ENCODE data around the gene CSNK1G2. TPM values are rescaled to one million over a fixed set of nuclear protein-coding genes. Genes with fewer than 3 reads are reported as not detected.

The CSNK1G2 gene
- total RNA-seq, 2 experiments from 2014 or later = 114 to 129 TPM

DNA sequence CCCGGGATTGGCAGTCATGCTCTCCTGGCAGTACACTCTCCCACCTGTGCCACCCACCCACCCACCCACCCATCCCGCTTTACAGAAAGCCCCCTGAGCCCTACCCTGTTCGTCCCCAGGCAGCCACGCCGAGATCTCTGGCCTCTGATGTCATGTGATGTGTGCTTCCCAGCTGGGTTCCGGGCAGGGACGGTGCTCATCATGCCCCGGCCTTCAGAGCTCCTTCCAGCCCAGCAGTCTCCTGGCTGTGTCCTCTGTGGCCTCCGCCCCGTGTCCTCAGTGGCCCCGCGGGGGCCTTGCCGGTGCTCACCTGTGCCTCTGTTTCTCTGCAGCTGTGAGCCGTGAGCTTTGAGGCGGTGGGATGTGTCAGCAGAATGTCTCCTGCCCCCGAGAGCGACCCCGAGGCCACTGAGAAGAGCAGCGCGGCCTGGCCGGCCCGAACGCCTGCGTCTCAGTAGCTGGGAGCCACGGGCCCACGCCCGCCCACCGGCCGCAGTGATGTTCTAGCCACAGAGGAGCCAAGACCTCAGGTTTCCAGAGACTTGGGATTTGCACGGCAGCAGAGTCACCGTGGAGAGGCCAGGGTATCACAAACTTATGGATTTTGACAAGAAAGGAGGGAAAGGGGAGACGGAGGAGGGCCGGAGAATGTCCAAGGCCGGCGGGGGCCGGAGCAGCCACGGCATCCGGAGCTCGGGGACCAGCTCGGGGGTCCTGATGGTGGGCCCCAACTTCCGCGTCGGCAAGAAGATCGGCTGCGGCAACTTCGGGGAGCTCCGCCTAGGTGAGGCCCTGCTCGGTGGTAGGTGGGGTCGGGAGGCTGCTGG, 28.4 kb downstream of the CSNK1G2 start:
- H3K27me3 Mint-ChIP-seq = no peaks in the 10 kb centered on the region
- ATAC-seq (no peak), DNase-seq (no peak)
- H3K4me1 Mint-ChIP-seq = peaks cover 18% of the 10 kb centered on the region
- CTCF ChIA-PET = no interaction called here
- H3K4me3 Mint-ChIP-seq = no peak overlapping the region
- H3K36me3 Mint-ChIP-seq = peaks cover 4% of the 10 kb centered on the region
- no peak overlapping the region for H3K27ac Mint-ChIP-seq
- H3K9me3 Mint-ChIP-seq (ENCODE audit: low read depth) = no peaks in the 10 kb centered on the region

DNA sequence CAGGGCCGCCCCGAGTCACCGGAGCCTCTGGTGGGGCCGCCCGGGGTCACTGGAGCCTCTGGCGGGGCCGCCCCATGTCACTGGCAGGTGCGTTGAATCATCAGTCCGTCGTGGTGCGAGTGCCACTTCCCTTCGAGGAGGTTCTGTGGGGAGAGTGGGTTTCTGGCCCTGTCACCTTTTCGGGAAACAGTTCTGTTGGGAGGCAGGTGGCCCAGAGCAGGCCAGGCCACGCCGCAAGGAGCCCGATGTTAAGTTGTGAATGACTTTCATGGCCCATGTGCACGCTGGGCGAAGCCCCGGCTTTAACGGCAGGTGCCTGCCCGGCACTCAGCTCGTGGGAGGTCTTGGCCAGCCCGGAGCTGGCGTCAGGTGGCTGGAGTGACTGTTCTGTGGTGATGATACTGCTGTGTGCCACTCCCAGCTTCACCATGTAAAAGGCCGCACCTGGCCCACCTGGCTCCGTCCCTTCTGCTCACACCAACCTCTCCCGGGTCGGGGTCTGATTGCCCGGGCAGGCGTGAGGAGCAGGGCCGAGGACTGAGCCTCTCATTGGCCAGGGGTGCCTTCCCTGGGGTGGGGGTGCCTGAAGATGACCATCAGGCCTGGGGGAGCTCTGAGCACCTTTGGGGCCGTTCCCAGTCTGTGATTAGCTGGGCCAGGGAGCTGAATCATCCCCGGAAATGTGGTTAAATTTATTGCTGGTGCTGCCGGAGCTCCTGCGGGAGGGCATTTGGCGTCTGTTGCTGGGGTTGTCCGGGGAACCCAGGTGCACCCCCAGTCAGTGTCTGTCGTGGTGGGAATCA, 29.2 kb downstream of the CSNK1G2 start:
- peaks cover 18% of the 10 kb centered on the region for H3K4me1 Mint-ChIP-seq
- ATAC-seq = no peak
- CTCF ChIA-PET = no interaction called here

DNA sequence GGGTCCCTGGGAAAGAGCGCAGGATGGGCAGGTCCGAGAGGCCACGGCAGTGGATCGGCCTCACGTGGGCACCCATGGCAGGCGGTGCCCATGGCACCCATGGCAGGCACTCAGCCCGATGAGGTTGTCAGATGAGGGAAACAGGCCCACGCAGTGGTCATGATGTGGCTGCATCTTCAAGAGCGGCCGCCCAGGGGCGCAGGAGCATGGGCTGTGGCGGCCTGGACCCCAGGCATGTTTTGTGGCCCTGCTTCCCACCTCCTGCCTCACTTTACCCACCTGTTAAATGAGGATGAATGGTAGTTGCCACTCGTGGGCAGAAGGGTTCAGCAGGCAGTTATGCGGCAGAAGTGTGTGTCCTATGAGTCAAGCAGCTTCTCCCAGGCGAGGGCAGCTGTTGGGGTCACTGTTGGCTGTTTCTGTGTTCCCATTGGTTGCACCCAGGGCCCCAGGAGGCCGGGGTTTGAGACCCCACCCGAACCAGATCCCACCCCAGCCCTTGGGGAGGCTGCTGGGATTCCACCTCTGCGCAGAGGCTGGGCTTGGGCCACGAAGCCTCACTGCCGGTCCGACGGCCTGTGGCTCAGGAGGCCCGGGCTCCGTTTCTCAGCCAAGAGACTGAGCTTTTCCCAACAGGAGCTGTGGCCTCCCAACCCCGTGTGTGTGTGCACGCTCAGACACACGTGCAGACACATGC, 30.0 kb downstream of the CSNK1G2 start:
- CTCF ChIA-PET = no interaction called here
- H3K27me3 Mint-ChIP-seq = no peaks in the 10 kb centered on the region
- DNase-seq (no peak), ATAC-seq (no peak)
- H3K27ac Mint-ChIP-seq = no peak overlapping the region
- H3K4me1 Mint-ChIP-seq = peaks cover 17% of the 10 kb centered on the region
- H3K4me3 Mint-ChIP-seq = no peak overlapping the region
- no peaks in the 10 kb centered on the region for H3K9me3 Mint-ChIP-seq (ENCODE audit: low read depth)
- H3K36me3 Mint-ChIP-seq = peaks cover 4% of the 10 kb centered on the region

More for the DNA sequence above, 29.2 kb downstream of the CSNK1G2 start:
- no peak overlapping the region for H3K4me3 Mint-ChIP-seq
- H3K27me3 Mint-ChIP-seq = no peaks in the 10 kb centered on the region
- no peak overlapping the region for H3K27ac Mint-ChIP-seq
- H3K9me3 Mint-ChIP-seq (ENCODE audit: low read depth) = no peaks in the 10 kb centered on the region
- H3K36me3 Mint-ChIP-seq = peaks cover 4% of the 10 kb centered on the region
- DNase-seq = no peak

DNA sequence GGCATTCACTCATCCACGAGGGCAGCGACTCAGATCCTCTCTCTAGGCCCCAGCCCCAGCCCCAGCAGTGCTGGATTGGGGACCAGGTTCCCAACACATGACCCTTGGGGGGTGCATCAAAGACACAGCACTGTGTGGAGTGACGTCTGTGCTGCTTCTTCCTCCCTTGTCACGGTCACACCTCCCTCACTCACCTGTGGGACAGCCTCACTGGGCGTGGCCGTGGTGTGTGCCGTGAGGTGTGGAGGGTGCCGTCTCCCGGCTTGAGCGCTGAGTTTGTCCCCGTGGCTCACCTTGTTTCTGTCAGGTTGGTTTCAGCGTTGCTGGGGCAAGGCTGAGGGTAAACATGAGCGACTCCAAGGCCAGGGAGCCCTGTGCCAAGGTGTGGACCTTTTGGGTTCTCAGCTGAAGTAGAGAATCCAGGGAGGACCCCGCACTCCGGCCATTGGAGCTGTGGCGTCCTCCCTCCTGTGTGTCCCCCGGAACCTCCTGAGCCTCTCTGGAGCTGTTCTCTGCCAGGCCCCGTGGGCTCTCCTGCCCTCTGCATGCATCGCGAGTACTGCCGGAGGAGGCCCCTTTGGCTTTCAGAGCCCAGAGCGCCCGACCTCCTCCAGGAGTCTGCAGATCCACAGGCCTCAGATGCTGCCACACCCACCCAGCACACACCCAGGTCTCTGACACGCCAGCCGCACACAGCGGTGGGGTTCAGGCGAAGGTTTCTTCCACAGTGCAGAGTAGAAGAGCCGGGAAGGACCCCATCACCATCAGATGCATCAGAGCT, 33.6 kb downstream of the CSNK1G2 start:
- no peaks in the 10 kb centered on the region for H3K9me3 Mint-ChIP-seq (ENCODE audit: low read depth)
- CTCF ChIA-PET = interaction anchor here (1.1 kb wide), 1 partner anchor 46 kb away, joined by 3 read pairs; no protein-coding TSS in a partner anchor

DNA sequence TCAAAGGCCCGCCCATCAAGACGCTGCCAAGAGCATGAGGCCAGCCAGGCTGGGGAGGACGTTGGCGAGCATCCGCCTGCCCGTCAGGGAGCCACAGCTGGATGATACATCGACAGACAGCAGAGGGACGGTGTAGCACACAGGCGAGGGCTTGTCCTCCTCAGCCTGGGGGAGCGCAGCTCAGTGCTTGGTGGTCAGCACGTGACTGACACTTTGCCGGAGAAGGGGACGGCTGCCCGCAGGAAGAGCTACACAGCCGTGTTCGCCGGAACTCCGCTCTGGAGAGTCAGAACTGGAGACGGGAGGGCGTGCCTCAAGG, 34.1 kb downstream of the CSNK1G2 start:
- Mint-ChIP-seq H3K4me3 (no peak overlapping the region), H3K27me3 (no peaks in the 10 kb centered on the region), H3K4me1 (peaks cover 3% of the 10 kb centered on the region), H3K36me3 (peaks cover 4% of the 10 kb centered on the region), H3K27ac (no peak overlapping the region), H3K9me3 (ENCODE audit: low read depth) (no peaks in the 10 kb centered on the region)
- DNase-seq = no peak
- CTCF ChIA-PET = interaction anchor here (1.1 kb wide), 1 partner anchor 47 kb away, joined by 3 read pairs; no protein-coding TSS in a partner anchor
- no peak for ATAC-seq

More for the DNA sequence above, 33.6 kb downstream of the CSNK1G2 start:
- no peak overlapping the region for H3K27ac Mint-ChIP-seq
- H3K27me3 Mint-ChIP-seq = no peaks in the 10 kb centered on the region
- peaks cover 7% of the 10 kb centered on the region for H3K36me3 Mint-ChIP-seq
- no peak for DNase-seq
- ATAC-seq = no peak
- H3K4me1 Mint-ChIP-seq = peaks cover 3% of the 10 kb centered on the region
- H3K4me3 Mint-ChIP-seq = no peak overlapping the region

DNA sequence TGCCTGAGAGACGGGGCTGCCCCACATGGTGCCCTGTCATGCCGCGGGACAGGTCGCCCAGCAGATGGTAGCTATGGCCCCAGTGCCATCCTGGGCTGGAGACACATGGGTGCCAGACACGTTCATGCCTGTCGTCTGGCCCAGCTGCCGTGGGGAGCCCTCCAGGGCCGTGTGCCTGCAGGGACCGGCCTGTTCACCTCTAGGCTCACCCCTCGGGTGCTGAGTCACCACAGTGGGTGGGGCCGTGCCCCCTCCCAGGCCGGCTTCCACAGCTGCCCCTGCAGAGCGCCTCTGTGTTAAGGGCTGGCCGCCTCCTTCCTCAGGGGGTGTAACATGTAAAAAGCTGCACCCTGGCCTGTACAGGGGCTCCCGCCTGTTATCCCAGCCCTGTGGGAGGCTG, 36.1 kb downstream of the CSNK1G2 start:
- Mint-ChIP-seq H3K27ac (no peak overlapping the region), H3K36me3 (peaks cover 13% of the 10 kb centered on the region), H3K27me3 (no peaks in the 10 kb centered on the region), H3K9me3 (ENCODE audit: low read depth) (no peaks in the 10 kb centered on the region), H3K4me3 (no peak overlapping the region), H3K4me1 (peaks cover 2% of the 10 kb centered on the region)
- CTCF ChIA-PET = interaction anchor here (0.7 kb wide), 1 partner anchor 148 kb away, joined by 4 read pairs; no protein-coding TSS in a partner anchor
- DNase-seq = no peak
- no peak for ATAC-seq

DNA sequence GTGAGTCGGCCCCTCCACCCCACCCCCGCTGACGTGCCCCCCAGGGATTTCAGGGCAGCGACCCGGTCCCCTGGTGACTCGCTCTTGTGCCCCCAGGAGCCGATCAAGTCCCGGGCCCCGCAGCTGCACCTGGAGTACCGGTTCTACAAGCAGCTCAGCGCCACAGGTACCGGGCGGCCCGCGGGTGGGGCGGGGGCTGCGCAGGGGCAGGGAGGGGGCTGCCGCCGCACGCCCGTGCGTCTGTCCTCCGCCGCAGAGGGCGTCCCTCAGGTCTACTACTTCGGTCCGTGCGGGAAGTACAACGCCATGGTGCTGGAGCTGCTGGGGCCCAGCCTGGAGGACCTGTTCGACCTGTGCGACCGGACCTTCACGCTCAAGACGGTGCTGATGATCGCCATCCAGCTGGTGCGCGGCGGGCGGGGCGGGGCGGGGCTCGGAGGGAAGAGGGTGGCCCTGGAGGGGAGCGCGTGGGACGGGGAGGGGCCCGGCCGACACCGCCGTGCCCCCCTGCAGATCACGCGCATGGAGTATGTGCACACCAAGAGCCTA, 37.4 kb downstream of the CSNK1G2 start:
- H3K4me1 Mint-ChIP-seq = no peaks in the 10 kb centered on the region
- CTCF ChIA-PET = no interaction called here
- ATAC-seq (no peak), DNase-seq (no peak)
- no peak overlapping the region for H3K27ac Mint-ChIP-seq
- H3K27me3 Mint-ChIP-seq = no peaks in the 10 kb centered on the region
- H3K36me3 Mint-ChIP-seq = peaks cover 17% of the 10 kb centered on the region
- no peaks in the 10 kb centered on the region for H3K9me3 Mint-ChIP-seq (ENCODE audit: low read depth)
- no peak overlapping the region for H3K4me3 Mint-ChIP-seq

DNA sequence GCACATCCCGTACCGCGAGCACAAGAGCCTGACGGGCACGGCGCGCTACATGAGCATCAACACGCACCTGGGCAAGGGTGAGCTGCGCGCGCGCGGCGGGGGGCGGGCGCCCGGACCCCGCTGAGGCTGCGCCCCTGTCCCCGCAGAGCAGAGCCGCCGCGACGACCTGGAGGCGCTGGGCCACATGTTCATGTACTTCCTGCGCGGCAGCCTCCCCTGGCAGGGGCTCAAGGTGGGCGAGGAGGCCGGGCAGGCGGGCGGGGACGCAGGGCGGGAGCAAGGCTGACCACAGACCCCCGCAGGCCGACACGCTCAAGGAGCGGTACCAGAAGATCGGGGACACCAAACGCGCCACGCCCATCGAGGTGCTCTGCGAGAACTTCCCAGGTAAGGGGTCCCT, 38.0 kb downstream of the CSNK1G2 start:
- no peak for ATAC-seq
- H3K4me3 Mint-ChIP-seq = no peak overlapping the region
- no peak overlapping the region for H3K27ac Mint-ChIP-seq
- H3K9me3 Mint-ChIP-seq (ENCODE audit: low read depth) = no peaks in the 10 kb centered on the region
- H3K27me3 Mint-ChIP-seq = no peaks in the 10 kb centered on the region
- peaks cover 18% of the 10 kb centered on the region for H3K36me3 Mint-ChIP-seq
- no peaks in the 10 kb centered on the region for H3K4me1 Mint-ChIP-seq
- no peak for DNase-seq
- CTCF ChIA-PET = no interaction called here

DNA sequence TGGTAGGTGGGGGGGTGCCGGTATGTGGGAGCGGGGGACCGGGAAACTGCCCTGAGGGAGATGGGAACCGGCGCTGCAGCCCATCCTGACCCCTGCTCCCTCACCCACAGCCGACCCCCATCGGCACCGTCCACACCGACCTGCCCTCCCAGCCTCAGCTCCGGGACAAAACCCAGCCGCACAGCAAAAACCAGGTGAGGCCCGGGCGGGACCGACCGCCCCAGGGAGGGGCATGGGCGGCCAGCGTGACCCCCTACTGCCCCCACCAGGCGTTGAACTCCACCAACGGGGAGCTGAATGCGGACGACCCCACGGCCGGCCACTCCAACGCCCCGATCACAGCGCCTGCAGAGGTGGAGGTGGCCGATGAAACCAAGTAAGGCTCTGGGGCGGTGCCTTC, 38.7 kb downstream of the CSNK1G2 start:
- H3K27ac Mint-ChIP-seq = no peak overlapping the region
- no peak overlapping the region for H3K4me3 Mint-ChIP-seq
- peaks cover 18% of the 10 kb centered on the region for H3K36me3 Mint-ChIP-seq
- no peaks in the 10 kb centered on the region for H3K9me3 Mint-ChIP-seq (ENCODE audit: low read depth)
- no peaks in the 10 kb centered on the region for H3K27me3 Mint-ChIP-seq
- DNase-seq (no peak), ATAC-seq (no peak)
- CTCF ChIA-PET = no interaction called here
- no peaks in the 10 kb centered on the region for H3K4me1 Mint-ChIP-seq

DNA sequence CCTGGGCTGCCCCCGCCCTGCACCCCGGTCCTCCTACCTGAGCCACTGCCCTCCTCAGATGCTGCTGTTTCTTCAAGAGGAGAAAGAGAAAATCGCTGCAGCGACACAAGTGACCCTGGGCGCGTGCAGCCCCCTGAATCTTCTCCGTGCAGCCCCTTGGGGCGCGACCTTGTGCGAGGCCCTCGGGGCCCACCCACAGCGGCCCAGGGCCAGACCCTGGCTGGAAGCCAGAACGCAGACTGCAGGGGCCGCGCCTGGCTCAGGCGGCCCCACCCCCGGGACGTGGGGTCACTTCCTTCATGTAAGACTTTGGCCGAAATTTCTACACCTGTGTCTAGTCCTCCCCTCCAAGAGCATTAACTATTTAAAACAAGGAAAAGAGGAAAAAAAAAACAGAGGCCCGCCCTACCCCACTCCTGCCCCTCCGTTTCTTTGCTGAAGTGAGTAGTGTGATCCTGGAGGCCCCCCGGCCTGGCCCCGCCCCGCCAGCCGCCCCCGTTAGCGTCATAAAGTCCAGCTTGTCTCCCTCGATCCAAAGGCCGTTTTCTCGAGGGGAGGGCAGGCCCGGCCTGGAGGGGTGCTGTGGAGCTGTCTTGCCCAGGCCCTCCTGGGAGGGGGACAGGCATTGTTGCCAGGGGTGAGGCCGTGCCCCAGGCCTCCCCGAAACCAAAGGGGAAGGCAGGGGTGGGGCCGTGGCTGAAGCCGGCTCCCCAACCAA, 39.3 kb downstream of the CSNK1G2 start:
- Mint-ChIP-seq H3K4me3 (no peak overlapping the region), H3K36me3 (peaks cover 21% of the 10 kb centered on the region), H3K4me1 (no peaks in the 10 kb centered on the region), H3K27me3 (no peaks in the 10 kb centered on the region), H3K9me3 (ENCODE audit: low read depth) (no peaks in the 10 kb centered on the region), H3K27ac (no peak overlapping the region)
- ATAC-seq (no peak), DNase-seq (no peak)
- CTCF ChIA-PET = no interaction called here

DNA sequence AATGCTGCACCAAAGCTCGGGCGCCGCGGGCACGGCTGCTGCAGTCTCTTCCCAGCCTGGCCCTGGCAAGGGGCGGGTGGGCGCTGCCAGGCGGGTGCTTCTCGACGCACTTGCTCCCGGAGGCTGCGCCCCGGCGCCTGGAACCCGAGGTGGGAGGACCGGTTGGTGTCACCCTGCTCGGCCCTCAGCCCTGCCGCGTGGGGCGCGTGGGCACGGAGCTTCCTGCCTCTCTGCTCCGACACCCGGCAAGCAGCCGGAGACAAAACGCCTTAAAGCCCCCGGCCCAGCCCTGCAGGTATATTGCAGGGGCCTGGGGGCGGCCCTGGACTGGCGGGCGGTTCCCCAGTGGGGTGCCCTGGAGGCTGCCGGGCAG, 39.8 kb downstream of the CSNK1G2 start:
- Mint-ChIP-seq H3K27me3 (no peaks in the 10 kb centered on the region), H3K4me1 (no peaks in the 10 kb centered on the region), H3K27ac (no peak overlapping the region), H3K4me3 (no peak overlapping the region), H3K36me3 (peaks cover 21% of the 10 kb centered on the region), H3K9me3 (ENCODE audit: low read depth) (no peaks in the 10 kb centered on the region)
- CTCF ChIA-PET = no interaction called here
- DNase-seq (no peak), ATAC-seq (no peak)

DNA sequence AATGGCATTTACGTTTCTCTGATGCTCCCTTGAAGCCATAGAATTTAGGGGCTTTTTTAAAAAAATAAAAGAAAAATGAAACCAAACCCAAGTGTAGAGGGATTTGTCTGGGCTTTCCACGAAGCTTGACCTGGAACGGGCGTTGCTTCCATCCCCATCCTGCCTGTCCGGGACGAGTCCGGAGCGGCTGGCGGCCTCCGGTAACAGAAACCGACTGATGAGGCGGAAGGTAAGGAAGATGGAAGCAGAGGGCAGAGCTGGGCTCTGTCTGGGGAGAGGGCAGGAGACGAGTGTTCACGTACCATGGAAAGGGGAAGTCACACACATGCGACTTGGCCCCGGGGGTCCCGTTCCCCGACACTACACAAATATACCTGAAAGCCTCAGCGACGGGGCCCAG, 40.3 kb downstream of the CSNK1G2 start:
- H3K27me3 Mint-ChIP-seq = no peaks in the 10 kb centered on the region
- CTCF ChIA-PET = no interaction called here
- peaks cover 22% of the 10 kb centered on the region for H3K36me3 Mint-ChIP-seq
- no peak overlapping the region for H3K27ac Mint-ChIP-seq
- no peak overlapping the region for H3K4me3 Mint-ChIP-seq
- no peak for ATAC-seq
- no peak for DNase-seq
- no peaks in the 10 kb centered on the region for H3K9me3 Mint-ChIP-seq (ENCODE audit: low read depth)
- no peaks in the 10 kb centered on the region for H3K4me1 Mint-ChIP-seq
